Nucleus accumbens (tissue), 56 donors: Measurements from ENCODE around the gene CYP2C9.
A peak's percentile ranks its signal among the peaks of the same experiment; 100 is the strongest.
"Not testable (repeated sequence)": the region's sequence is repeated elsewhere in the genome, so short reads cannot be mapped to it uniquely, and the experiment has no call there.

Experiments
- DNase-seq, 56 donors: peaks; one replicate each; lab custom pipeline; 2025; lab: John Stamatoyannopoulos, UW

Gene CYP2C9

GRCh38 chr10:94938383-94938782 lies at the start of gene CYP2C9:
TSS of gene CYP2C9 (plus strand) at chr10:94938658. CDS start at chr10:94938683, 25 bp downstream.
- DNase-seq, result no peak

GRCh38 chr10:94889123-94889522 lies 49.3 kb upstream of the CYP2C9 start:
- no peak for DNase-seq

- DNase-seq, result no peak
Observed at GRCh38 chr10:94890264-94891022, 48.0 kb upstream of the CYP2C9 start.

- not testable (repeated sequence) for DNase-seq
Observed at GRCh38 chr10:94898414-94898813, 40.0 kb upstream of the CYP2C9 start.

GRCh38 chr10:94902080-94902479 lies 36.4 kb upstream of the CYP2C9 start:
- no peak for DNase-seq

- no peak for DNase-seq
Observed at GRCh38 chr10:94902570-94902969, 35.9 kb upstream of the CYP2C9 start.

- not testable (repeated sequence) for DNase-seq
Observed at GRCh38 chr10:94904506-94905148, 33.8 kb upstream of the CYP2C9 start.

- no peak for DNase-seq
Observed at GRCh38 chr10:94916423-94916822, 22.0 kb upstream of the CYP2C9 start.

- no peak for DNase-seq
Observed at GRCh38 chr10:94936721-94937120, 1.7 kb upstream of the CYP2C9 start.

GRCh38 chr10:94943432-94944103 lies 5.1 kb downstream of the CYP2C9 start:
- DNase-seq, result not testable (repeated sequence)

- DNase-seq, result not testable (repeated sequence)
Observed at GRCh38 chr10:94946181-94946580, 7.7 kb downstream of the CYP2C9 start.

- peak in 1 of 56 donors; percentile 1 for DNase-seq
Observed at GRCh38 chr10:94963901-94964300, 25.4 kb downstream of the CYP2C9 start.

GRCh38 chr10:94983555-94983954 lies 45.1 kb downstream of the CYP2C9 start:
- DNase-seq, result no peak

GRCh38 chr10:94989192-94989591 lies 50.7 kb downstream of the CYP2C9 start:
- no peak for DNase-seq

GRCh38 chr10:94991243-94991888 lies 52.9 kb downstream of the CYP2C9 start:
- DNase-seq, result no peak

- no peak for DNase-seq
Observed at GRCh38 chr10:94992811-94993210, 54.4 kb downstream of the CYP2C9 start.

- DNase-seq, result no peak
Observed at GRCh38 chr10:94997741-94998174, 59.3 kb downstream of the CYP2C9 start.

GRCh38 chr10:95026461-95026860 lies 88.0 kb downstream of the CYP2C9 start:
- no peak for DNase-seq

GRCh38 chr10:95031656-95032055 lies 93.2 kb downstream of the CYP2C9 start:
- no peak for DNase-seq

GRCh38 chr10:95034401-95034800 lies 95.9 kb downstream of the CYP2C9 start:
- no peak for DNase-seq
